Stimulated activated CD8-positive, alpha-beta memory T cell treated with anti-CD3 and anti-CD28 coated beads, Interleukin-15, amount 100 ng/mL, for 1 hour (primary cell): ENCODE measurements around the gene TM2D3.

Experiments used
- DNase-seq: peaks from one replicate; pipeline ENCODE4 v3.0.0-alpha.2; 2020; ENCODE audit warnings: low read depth

TM2D3 gene

DNA sequence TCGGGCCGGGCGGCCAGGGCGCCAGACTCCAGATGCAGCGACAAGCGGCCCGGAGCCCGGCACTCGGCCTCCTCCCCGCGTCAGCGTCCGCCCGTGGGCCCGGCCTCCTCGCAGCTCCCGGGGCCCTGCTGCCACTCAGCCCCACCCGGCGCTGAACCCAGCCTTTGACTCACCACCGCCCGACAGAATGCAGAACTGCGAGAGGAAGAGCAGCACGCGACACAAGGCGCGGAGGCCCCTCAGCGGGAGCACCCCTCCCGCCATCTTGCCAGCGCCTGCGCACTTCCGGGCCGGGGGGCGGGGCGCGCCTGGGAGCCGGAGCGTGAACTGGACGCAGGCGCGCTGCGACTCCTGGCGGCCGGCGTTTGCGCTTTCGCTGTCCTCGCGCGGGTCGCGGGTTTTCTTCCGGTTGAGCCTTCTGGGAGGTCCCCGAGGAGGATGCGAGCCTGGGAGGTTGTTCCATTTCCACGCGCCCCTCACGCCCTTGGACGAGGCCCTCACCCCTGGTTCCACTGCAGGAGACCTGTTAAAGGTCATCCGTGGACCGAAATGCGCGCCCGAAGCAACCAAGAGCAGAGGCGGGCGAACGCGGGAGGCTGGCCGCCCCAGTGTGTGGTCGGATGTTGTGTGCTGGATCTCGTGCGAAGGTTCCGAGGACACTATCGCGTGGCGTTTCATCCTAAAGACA, at the start of gene TM2D3:
Gene TM2D3 (minus strand): TSS at position 284 of the 688 bp plus-strand sequence. CDS start 20 bp downstream, at position 264.
- peak; percentile 84 for DNase-seq

GRCh38 chr15:101698314-101698713, 46.1 kb upstream of the TM2D3 start:
- DNase-seq = no peak

DNA sequence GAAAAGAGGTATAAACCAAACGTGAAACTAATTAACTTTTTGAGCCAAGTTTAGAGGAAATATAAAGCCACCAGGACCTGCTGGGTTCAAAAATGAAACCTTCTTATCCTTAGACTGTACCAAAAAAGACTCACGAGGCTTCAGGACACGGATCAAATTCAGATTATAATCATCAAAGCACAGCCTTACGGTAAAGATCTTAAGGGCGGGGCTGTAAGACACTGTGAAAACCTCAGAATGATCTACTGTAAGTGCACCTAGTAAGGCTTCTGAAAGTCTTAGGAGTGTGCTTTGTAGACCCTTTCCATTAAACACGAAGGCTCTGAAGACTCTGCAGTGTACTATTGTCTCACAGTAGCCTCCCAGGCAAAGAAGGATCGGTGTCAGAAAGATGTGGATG, 45.3 kb upstream of the TM2D3 start:
- no peak for DNase-seq

DNA sequence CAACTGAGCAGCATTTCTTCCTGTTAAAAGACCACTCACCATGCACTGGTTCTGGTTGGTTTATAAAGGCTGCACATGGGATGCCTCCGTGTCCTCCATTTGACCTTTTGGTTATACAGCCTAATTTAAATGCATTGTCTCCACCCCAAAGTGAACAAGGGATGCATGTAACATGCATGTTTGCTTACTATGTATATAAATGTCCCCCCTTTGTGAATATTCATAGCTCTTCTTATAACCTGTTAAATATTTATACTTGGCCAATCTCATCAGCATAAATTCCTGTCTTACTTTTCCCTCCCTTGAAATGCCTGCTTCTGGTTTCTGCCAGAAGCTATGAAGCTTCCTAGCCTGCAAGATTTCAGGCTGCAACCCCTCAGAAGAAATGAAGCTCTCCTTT, 44.6 kb upstream of the TM2D3 start:
- DNase-seq = no peak

DNA sequence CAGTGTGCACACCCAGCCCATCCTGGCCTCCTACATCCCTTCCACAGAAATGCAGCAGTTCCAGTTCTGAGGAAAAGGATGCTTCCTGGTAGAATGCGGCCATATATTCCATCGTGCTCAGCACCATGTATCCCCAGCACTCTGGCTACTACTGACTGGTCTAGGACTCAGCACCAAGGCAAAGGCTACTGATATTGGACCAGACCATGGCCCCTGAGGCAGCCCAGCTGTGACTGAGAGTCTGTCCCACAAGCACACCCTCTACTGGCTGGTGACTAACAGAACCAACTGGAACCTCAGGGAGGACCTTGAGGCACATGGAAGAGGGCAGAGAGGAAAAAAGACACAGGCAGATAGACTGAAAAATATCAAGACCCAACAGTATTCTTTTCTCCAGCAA, 42.1 kb upstream of the TM2D3 start:
- DNase-seq = no peak

DNA sequence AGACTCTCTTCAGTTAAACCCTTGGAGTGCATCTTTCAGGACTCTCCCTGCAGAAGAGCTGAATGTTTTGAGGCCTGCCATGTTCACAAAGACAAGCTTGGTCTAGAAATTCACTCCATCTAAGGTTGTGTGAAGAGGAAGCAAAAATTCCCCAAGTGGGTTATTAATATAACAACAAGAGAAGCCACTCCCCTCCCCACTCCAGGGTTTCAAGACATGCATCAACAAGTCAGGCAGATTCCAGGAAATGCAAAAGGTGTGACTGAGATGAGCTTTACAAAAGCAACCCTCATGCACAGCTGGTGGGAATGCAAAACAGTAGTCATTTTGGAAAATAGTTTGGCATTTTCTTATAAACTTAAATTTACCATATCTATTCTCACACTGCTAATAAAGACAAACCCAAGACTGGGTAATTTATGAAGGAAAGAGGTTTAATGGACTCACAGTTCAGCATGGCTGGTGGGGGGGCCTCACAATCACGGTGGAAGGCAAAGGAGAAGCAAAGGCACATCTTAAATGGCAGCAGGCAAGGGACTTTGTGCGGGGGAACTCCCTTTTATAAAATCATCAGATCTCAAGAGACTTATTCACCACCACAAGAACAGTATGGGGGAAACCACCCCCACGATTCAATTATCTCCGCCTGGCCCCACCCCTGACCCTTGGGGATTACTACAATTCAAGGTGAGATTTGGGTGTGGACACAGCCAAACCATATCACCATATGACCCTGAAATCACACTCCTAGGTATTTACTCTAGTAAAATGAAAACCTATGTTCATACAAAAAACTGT, 40.8 kb upstream of the TM2D3 start:
- no peak for DNase-seq

DNA sequence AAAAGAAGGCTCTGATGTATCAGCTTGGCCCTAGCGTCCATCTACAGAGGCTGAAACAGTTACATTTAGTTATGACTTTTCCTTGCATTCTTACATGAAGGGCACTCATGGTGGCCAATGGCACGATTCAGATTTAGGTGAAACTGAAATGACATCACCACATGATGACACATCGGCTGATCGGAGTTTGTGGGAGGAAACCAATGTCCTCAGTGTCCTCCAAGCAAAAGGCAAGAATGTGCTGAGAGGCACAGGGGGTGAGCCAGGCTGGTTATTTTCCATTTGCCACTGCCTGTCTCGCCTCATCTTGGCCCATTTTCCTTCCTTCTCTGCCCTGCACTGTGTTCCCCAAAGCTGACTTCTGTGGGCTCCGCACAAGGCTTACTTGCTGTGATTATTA, 37.7 kb upstream of the TM2D3 start:
- no peak for DNase-seq

GRCh38 chr15:101686718-101687117, 34.5 kb upstream of the TM2D3 start:
- no peak for DNase-seq

- DNase-seq = no peak
Measured at GRCh38 chr15:101684877-101685276, 32.7 kb upstream of the TM2D3 start.

DNA sequence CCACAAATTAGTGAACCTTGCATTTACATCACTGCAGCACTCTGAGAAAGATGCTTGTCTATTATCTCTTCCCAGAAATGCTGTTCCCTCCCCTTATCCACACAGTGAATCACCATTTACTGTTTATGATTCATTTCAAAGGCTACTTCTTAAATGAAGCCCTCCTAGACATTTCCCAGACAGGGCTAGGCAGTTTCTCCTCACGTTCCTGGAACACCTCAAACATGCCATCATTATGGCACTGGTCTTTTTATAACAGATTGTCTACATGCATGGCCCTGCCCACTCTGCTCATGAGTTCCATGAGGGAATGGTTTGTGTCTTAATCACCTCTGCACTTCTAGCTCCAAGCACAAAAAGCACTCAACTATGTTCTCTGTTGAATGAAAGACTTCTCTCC, 32.2 kb upstream of the TM2D3 start:
- no peak for DNase-seq

DNA sequence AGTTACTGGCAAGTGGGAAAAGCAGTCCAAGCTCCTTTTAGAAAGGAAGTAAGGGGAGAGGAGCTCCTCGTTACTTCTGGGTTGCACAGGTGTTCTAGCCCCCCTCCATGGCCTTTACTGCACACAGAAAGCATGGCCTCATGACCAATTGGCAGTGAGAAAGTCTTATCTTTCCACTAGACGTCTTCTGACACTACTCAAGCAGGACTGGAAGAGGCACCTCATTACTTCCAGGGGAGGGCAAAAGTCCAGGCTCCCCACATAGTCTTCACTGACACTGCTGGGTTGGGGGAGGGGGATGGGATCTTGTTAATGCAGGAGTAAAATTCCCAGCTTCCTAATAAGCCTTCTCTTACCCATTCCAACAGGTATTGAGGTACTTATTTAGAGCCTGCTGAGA, 27.6 kb upstream of the TM2D3 start:
- DNase-seq = no peak

GRCh38 chr15:101676921-101677329, 24.7 kb upstream of the TM2D3 start:
- DNase-seq = no peak

DNA sequence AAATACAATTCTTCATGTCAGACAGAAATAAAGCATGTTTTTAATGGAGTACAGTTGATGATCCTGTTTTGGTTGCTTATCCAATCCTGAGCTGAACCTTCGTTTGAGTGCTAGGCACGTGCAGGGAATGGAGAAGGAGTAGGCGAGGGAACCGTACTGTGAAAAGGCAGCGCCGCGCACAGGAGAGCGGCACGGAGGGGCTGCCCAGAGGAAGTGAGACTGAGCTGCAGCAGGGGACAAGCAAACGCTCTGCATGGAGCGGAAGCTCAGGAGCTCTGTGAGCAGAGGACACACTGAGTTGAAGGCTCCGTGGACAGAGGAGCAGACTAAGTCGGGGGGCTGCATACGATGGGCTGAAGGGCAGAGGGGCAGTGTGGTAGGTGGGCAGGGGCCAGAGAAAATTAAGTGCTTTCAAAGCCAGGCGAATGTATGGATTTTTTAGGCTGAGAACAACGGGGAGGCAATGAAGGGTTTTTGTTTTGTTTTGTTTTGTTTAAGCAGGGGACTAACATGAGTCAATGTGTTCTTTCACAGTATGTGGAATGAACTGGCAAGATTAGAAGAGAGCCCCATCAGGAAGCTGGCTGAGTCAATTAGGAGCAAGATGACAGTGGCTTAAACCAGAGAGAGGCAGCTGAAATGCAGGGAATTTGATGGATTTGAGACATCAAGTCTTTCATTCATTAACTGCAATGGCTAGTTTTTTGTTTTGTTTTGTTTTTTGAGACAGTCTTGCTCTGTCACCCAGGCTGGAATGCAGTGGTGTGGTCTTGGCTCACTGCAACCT, 23.8 kb upstream of the TM2D3 start:
- no peak for DNase-seq

DNA sequence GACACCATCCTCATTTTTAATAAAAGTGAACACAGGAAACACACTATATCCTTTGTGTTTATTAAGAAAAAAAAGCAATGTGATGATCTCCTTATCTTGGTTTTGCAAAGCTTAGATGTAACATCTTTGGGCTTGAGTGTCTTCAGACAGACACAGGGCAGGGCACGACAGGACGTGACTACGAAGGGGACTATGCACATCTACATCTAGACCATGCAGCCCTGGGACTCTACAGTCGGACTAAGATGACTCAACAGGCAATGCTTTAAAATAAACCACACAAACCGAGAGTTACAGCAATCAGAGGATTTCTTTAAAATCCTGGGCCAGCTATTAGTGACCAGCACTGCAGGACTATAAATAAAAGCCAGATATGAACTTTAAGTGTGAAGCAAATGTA, 22.8 kb upstream of the TM2D3 start:
- no peak for DNase-seq

- DNase-seq = no peak
Measured at GRCh38 chr15:101672298-101672697, 20.1 kb upstream of the TM2D3 start.

GRCh38 chr15:101669744-101670143, 17.6 kb upstream of the TM2D3 start:
- DNase-seq = no peak

DNA sequence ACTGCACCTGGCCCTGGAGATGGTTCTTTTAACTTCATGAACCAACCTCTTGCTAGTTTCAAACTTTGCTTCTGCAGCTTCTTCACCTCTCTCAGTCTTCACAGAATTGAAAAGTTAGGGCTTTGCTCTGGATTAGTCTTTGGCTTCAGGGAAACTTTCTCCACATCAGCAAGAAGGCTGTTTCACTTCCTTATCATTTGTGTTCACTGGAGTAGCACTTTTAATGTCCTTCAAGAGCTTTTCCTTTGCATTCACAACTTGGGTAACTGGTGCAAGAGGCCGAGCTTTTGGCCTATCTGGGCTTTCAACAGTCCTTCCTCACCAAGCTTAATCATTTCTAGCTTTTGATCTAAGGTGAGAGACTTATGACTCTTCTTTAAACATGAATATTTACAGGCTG, 15.7 kb upstream of the TM2D3 start:
- no peak for DNase-seq

DNA sequence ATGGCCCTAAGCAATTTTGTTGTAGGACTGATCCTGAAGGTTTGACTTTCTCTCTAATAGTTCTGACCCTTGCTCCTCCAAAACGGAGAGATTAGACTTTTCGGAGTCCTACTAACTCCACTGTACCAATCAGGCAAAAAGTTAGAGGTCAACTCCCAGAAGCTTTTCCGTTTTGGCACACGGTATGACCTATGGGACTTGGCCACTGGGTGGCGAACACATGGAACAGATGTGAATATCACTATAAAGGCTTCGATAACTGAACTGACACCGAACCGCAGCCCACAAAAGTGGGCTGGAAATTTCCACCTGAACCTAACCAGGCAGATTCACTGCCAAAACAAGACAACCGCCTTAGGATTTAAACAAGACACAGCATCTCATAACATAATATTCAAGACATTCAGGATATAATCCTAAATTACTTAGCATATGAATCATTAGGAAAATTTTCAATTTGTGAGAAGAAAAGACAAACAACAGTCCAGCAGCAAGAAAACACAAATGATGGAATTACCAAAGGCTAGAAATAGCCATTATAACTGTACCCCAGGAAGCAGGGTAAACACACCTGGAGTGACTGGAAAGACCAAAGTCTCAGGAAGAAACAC, 12.2 kb upstream of the TM2D3 start:
- DNase-seq = no peak

DNA sequence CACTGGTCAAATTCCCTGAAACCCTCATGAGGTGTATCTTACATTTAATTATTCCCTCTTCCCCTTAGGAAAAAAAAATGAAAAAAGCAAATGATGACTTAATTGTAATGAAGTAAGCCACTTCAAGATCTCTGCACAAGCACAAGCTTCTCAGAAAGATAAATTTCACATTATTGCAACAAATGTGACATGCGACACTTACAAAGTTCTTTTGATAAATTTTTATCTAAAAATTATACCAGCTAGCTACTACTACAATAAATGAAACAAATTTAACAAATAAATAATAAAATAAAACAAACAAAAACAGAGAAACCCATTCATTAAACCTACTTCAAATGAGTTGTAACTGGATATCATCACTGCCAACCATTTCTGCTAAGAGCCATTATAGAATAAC, 10.0 kb upstream of the TM2D3 start:
- DNase-seq = no peak

GRCh38 chr15:101660005-101660404, 7.8 kb upstream of the TM2D3 start:
- DNase-seq = no peak

GRCh38 chr15:101657968-101658784, 6.0 kb upstream of the TM2D3 start:
- no peak for DNase-seq

- DNase-seq = no peak
Measured at GRCh38 chr15:101657171-101657570, 5.0 kb upstream of the TM2D3 start.
